ENCODE measurements around the gene GPC5. TPM values are rescaled to one million over a fixed set of nuclear protein-coding genes. Genes with fewer than 3 reads are reported as not detected.

GPC5 gene
- total and polyA plus RNA-seq, 3 donors from 2014 or later = 11.5 to 81.8 (median 52.1) TPM

- intact Hi-C loops (cut with DNase I; ENCODE audit: low total_unique reads) = no loop called here
These were observed 366.1 kb downstream of the GPC5 start for GRCh38 chr13:91764527-91764926.

DNA sequence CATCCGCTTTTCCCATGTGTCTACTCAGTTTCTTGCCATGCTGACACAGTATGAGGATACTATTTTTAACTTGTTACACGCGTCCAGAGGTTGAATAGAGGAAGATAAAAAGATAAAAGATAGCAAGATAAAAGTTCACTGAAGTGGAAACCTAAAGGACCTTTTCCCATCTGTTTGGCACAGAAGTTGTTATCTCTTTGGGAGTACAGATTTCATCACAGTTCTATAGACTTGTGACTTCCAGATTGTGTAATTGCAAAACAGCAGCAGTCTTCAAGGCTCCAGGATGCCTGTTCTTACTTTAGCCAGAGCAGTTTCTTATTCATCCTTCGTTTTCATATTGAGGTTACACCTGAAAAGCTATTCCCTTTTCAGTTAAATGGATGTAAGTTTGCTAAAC lies 369.2 kb downstream of the GPC5 start:
- Histone ChIP-seq H3K36me3 (ENCODE audit: low read depth, missing control alignments) (no peaks in the 10 kb centered on the region), H3K4me1 (no peaks in the 10 kb centered on the region), H3K4me3 (no peak overlapping the region), H3K27me3 (no peaks in the 10 kb centered on the region), H3K9me3 (no peaks in the 10 kb centered on the region), H3K27ac (no peak overlapping the region)
- intact Hi-C loops (cut with DNase I; ENCODE audit: low total_unique reads) = no loop called here
- DNase-seq = no peak
- no peak for TF ChIP-seq POLR2A (IDR thresholded peaks at IDR 0.05)
- WGBS, 2 donors = 67 to 75% methylated on average over 4 of the region's 4 CpGs

More at GRCh38 chr13:91764527-91764926, 366.1 kb downstream of the GPC5 start:
- H3K4me1 ChIP-seq = peaks cover 4% of the 10 kb centered on the region
- no peak for TF ChIP-seq POLR2A (IDR thresholded peaks at IDR 0.05)
- TF ChIP-seq CTCF (IDR thresholded peaks at IDR 0.05) = no peak
- H3K27ac ChIP-seq = no peak overlapping the region
- 67 to 71% methylated on average over 7 of the region's 7 CpGs for WGBS, 2 donors
- H3K27me3 ChIP-seq = no peaks in the 10 kb centered on the region
- no peaks in the 10 kb centered on the region for H3K36me3 ChIP-seq (ENCODE audit: low read depth, missing control alignments)
- H3K9me3 ChIP-seq = no peaks in the 10 kb centered on the region
- DNase-seq = no peak
- no peak overlapping the region for H3K4me3 ChIP-seq

DNA sequence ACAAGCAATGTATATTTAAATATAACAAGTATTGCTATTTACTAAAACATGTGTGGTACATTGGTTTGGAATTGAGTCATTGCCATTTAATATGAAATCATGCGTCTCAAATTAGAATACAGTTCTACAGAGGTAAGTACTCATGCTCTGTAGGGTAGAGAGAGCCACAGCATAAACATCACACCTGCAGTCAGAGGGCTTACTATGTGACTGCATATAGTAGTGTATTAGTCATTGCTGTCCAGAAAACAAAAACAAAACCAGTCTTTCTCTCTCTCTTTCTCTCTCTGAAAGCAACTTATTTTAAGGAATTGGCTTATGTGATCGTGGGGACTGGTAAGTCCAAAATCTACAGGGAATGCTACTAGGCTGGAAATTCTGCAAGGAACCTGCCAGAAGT lies 370.3 kb downstream of the GPC5 start:
- Histone ChIP-seq H3K4me3 (no peak overlapping the region), H3K27ac (no peak overlapping the region), H3K36me3 (ENCODE audit: low read depth, missing control alignments) (no peaks in the 10 kb centered on the region), H3K9me3 (no peaks in the 10 kb centered on the region), H3K4me1 (no peaks in the 10 kb centered on the region), H3K27me3 (no peaks in the 10 kb centered on the region)
- no peak for DNase-seq
- intact Hi-C loops (cut with DNase I; ENCODE audit: low total_unique reads) = no loop called here
- WGBS, 2 donors = 95 to 96% methylated on average over 2 of the region's 2 CpGs
- TF ChIP-seq CTCF (IDR thresholded peaks at IDR 0.05) (no peak), POLR2A (IDR thresholded peaks at IDR 0.05) (no peak)

DNA sequence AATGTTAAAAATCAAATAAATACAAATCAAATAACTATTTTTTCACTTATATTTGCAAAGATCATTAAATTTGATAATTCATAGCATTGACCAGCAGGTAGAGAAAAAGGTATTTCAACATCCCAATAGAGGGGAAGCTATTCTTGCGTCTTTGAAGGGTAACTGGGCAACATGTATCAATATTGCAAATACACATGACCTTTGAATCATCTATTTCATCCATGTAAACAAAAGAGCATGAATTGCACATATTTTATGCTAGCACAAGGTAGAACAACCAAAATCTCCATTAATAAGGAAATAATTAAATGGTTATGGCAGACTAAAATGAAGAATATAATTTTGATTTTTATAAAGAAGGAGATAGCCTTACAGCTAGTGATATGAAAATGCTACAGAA lies 372.8 kb downstream of the GPC5 start:
- H3K9me3 ChIP-seq = no peaks in the 10 kb centered on the region
- H3K27ac ChIP-seq = no peak overlapping the region
- H3K4me3 ChIP-seq = no peak overlapping the region
- H3K36me3 ChIP-seq (ENCODE audit: low read depth, missing control alignments) = no peaks in the 10 kb centered on the region
- no peak for DNase-seq
- H3K4me1 ChIP-seq = no peaks in the 10 kb centered on the region
- WGBS, 2 donors = 36 to 40% methylated on average over 1 of the region's 1 CpG
- intact Hi-C loops (cut with DNase I; ENCODE audit: low total_unique reads) = no loop called here
- H3K27me3 ChIP-seq = no peaks in the 10 kb centered on the region
- TF ChIP-seq POLR2A (IDR thresholded peaks at IDR 0.05) (no peak), CTCF (IDR thresholded peaks at IDR 0.05) (no peak)

- no peak for DNase-seq
- Histone ChIP-seq H3K4me1 (no peaks in the 10 kb centered on the region), H3K27ac (no peak overlapping the region), H3K36me3 (ENCODE audit: low read depth, missing control alignments) (no peaks in the 10 kb centered on the region), H3K27me3 (no peaks in the 10 kb centered on the region), H3K4me3 (no peak overlapping the region), H3K9me3 (no peaks in the 10 kb centered on the region)
- TF ChIP-seq POLR2A (IDR thresholded peaks at IDR 0.05) (no peak), CTCF (IDR thresholded peaks at IDR 0.05) (no peak)
- intact Hi-C loops (cut with DNase I; ENCODE audit: low total_unique reads) = no loop called here
- 31 to 46% methylated on average over 3 of the region's 3 CpGs for WGBS, 2 donors
These were observed 375.3 kb downstream of the GPC5 start for GRCh38 chr13:91773591-91774227.

Data from testis (tissue), 3 donors.